Hepatocyte (in vitro differentiated cells): ENCODE measurements around the gene TUBA1B. TPM values are rescaled to one million over a fixed set of nuclear protein-coding genes. Genes with fewer than 3 reads are reported as not detected.
A peak's percentile ranks its signal among the peaks of the same experiment; 100 is the strongest.

Experiments used
- DNase-seq: peaks from one replicate; pipeline ENCODE4 v3.0.0-alpha.2; 2016; ENCODE audit warnings: low spot score
- H2AFZ ChIP-seq: fragments of 200-600 bp; sonication (generic); 2 replicates; pipeline ENCODE4 v1.6.0; 2016; ENCODE audit warnings: antibody characterized with exemption, mild to moderate bottlenecking
- H3K27ac ChIP-seq: fragments of 200-600 bp; sonication (generic); 2 replicates; pipeline ENCODE4 v1.5.1; 2016; ENCODE audit warnings: mild to moderate bottlenecking
- H3K27me3 ChIP-seq: fragments of 200-600 bp; sonication (generic); 2 replicates; pipeline ENCODE4 v1.6.1; 2016
- H3K36me3 ChIP-seq: fragments of 200-600 bp; sonication (generic); replicated peaks from 2 replicates; pipeline ENCODE4 v1.5.1; 2016; ENCODE audit warnings: low read depth; ENCODE audit not compliant: insufficient read depth
- H3K4me1 ChIP-seq: fragments of 200-600 bp; sonication (generic); 2 replicates; pipeline ENCODE4 v1.5.1; 2016; ENCODE audit warnings: mild to moderate bottlenecking, moderate library complexity; ENCODE audit not compliant: insufficient read depth
- H3K4me2 ChIP-seq: fragments of 200-600 bp; sonication (generic); 2 replicates; pipeline ENCODE4 v1.6.0; 2016
- H3K4me3 ChIP-seq: fragments of 200-600 bp; sonication (generic); 2 replicates; pipeline ENCODE4 v1.5.1; 2016; ENCODE audit warnings: mild to moderate bottlenecking
- H3K79me2 ChIP-seq: fragments of 200-600 bp; sonication (generic); 2 replicates; pipeline ENCODE4 v1.6.0; 2017; ENCODE audit warnings: mild to moderate bottlenecking
- H3K9me2 ChIP-seq: fragments of 200-600 bp; sonication (generic); replicated peaks from 2 replicates; pipeline ENCODE4 v1.6.0; 2017; ENCODE audit warnings: mild to moderate bottlenecking; ENCODE audit not compliant: insufficient read depth
- H3K9me3 ChIP-seq: fragments of 200-600 bp; sonication (generic); 2 replicates; pipeline ENCODE4 v1.5.1; 2016; ENCODE audit warnings: low read depth, mild to moderate bottlenecking
- H4K20me1 ChIP-seq: fragments of 200-600 bp; sonication (generic); 2 replicates; pipeline ENCODE4 v1.6.0; 2016; ENCODE audit warnings: mild to moderate bottlenecking; ENCODE audit not compliant: insufficient read depth, poor library complexity, severe bottlenecking
- CTCF ChIP-seq: fragments of 200-600 bp; sonication (generic); IDR thresholded peaks from 2 replicates; pipeline ENCODE4 v1.5.1; 2016; ENCODE audit warnings: antibody characterized with exemption, mild to moderate bottlenecking; ENCODE audit not compliant: poor library complexity
- EZH2 ChIP-seq: fragments of 200-600 bp; sonication (generic); IDR thresholded peaks from 2 replicates; pipeline ENCODE4 v1.6.1; 2016; ENCODE audit warnings: antibody characterized with exemption, mild to moderate bottlenecking, borderline replicate concordance
- EZH2phosphoT487 ChIP-seq: fragments of 200-600 bp; sonication (generic); IDR thresholded peaks from one replicate; pipeline ENCODE4 v1.6.1; 2018; ENCODE audit warnings: antibody characterized with exemption, mild to moderate bottlenecking, low read depth, moderate library complexity; ENCODE audit not compliant: unreplicated experiment, severe bottlenecking
- WGBS: methylation state at CpG from one replicate; pipeline ENCODE4 v1.1.6; 2016; ENCODE audit warnings: low lambda C conversion rate; ENCODE audit errors: missing lambda C conversion rate; 5-methylcytosine and 5-hydroxymethylcytosine counted together
- polyA plus RNA-seq: library from polyadenylated mRNA; unstranded; fragments of >200 nt; fragmentation: Nextera tagmentation; extraction: Ambion mirVana; gene quantifications from 2 replicates; pipeline ENCODE4 v1.2.1, GENCODE V29; 2016
- total RNA-seq: library from RNA; depleted of rRNA; stranded (reverse); fragments of >200 nt; gene quantifications from 2 replicates; pipeline ENCODE4 v1.2.3, GENCODE V29; 2014

TUBA1B gene
- total and polyA plus RNA-seq, 2 experiments from 2014 or later = 558 to 652 TPM

- Histone ChIP-seq H2AFZ (no peak overlapping the region), H3K79me2 (no peaks in the 10 kb centered on the region), H3K9me2 (no peaks in the 10 kb centered on the region), H4K20me1 (no peaks in the 10 kb centered on the region), H3K27me3 (peaks cover 49% of the 10 kb centered on the region), H3K36me3 (no peaks in the 10 kb centered on the region), H3K4me2 (peak overlapping the region; percentile 69), H3K4me3 (no peak overlapping the region), H3K27ac (no peak overlapping the region), H3K4me1 (no peaks in the 10 kb centered on the region), H3K9me3 (no peaks in the 10 kb centered on the region)
- DNase-seq = peak; percentile 93
- TF ChIP-seq CTCF = peak; percentile 90
- TF ChIP-seq EZH2 = no peak
- no peak for TF ChIP-seq EZH2phosphoT487
- 3% methylated on average over 18 of the region's 18 CpGs for WGBS
Observed at GRCh38 chr12:49088150-49088931, 42.9 kb downstream of the TUBA1B start.

- Histone ChIP-seq H3K36me3 (no peaks in the 10 kb centered on the region), H4K20me1 (no peaks in the 10 kb centered on the region), H3K27me3 (peaks cover 27% of the 10 kb centered on the region), H3K79me2 (no peaks in the 10 kb centered on the region), H2AFZ (no peak overlapping the region), H3K9me3 (no peaks in the 10 kb centered on the region), H3K4me3 (no peak overlapping the region), H3K9me2 (no peaks in the 10 kb centered on the region), H3K27ac (no peak overlapping the region), H3K4me2 (no peak overlapping the region), H3K4me1 (no peaks in the 10 kb centered on the region)
- TF ChIP-seq EZH2phosphoT487 (no peak), CTCF (no peak), EZH2 (no peak)
- 80% methylated on average over 3 of the region's 3 CpGs for WGBS
- no peak for DNase-seq
Observed at GRCh38 chr12:49086116-49086515, 45.1 kb downstream of the TUBA1B start.

- H3K9me3 ChIP-seq = no peaks in the 10 kb centered on the region
- 91% methylated on average over 3 of the region's 3 CpGs for WGBS
- TF ChIP-seq EZH2phosphoT487 (no peak), EZH2 (no peak), CTCF (no peak)
- H3K4me1 ChIP-seq = no peaks in the 10 kb centered on the region
- H3K9me2 ChIP-seq = no peaks in the 10 kb centered on the region
- H4K20me1 ChIP-seq = no peaks in the 10 kb centered on the region
- H3K36me3 ChIP-seq = no peaks in the 10 kb centered on the region
- H3K27me3 ChIP-seq = peaks cover 16% of the 10 kb centered on the region
- no peak overlapping the region for H3K27ac ChIP-seq
- H2AFZ ChIP-seq = no peak overlapping the region
- H3K4me3 ChIP-seq = no peak overlapping the region
- no peaks in the 10 kb centered on the region for H3K79me2 ChIP-seq
- no peak overlapping the region for H3K4me2 ChIP-seq
- no peak for DNase-seq
Observed at GRCh38 chr12:49084438-49084837, 46.8 kb downstream of the TUBA1B start.
